Sigmoid colon (tissue), 4 donors: ENCODE data around the gene STEAP4.

Experiments used
- POLR2A ChIP-seq, 2 donors: fragments of 450-650 bp; IDR thresholded peaks; one replicate each; pipeline ENCODE4 v1.6.1; 2016; ENCODE audit warnings: antibody characterized with exemption in 2 of 2, mild to moderate bottlenecking in 2 of 2, moderate library complexity in 2 of 2
- POLR2AphosphoS5 ChIP-seq, 4 donors: sonication (generic); formaldehyde crosslinking; IDR thresholded peaks; one replicate each; pipeline ENCODE4 v1.6.1; 2017; ENCODE audit warnings: antibody characterized with exemption in 4 of 4
- TF ChIP-seq, protein P1 (sequence below), 4 experiments: fragments of 450-650 bp in 3 of 4; fragments of 200-600 bp in 1 of 4; IDR thresholded peaks; one replicate each; pipeline ENCODE4 v1.5.1; 2016 to 2019; ENCODE audit warnings: antibody characterized with exemption in 4 of 4, mild to moderate bottlenecking in 3 of 4, moderate library complexity in 2 of 4

DNA sequence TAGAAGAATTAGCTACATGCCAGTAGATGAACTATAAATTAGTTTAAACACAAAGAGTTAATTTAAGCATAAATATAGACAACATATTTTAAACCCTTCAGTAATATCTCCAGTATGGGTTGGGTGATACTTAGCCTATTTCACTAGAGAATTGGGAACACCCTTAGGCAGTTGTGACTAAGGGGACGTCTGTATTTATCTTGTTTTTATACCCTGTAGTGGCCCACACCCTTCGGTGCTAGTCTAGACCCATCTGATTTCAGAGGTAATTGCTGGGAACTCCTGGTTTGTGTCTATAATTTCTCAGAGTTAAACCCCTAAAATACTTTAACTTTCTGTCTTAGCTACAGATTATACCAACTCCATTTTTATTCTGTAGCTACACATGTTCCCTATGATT lies 11.5 kb upstream of the STEAP4 start:
- TF ChIP-seq, protein P1, sequence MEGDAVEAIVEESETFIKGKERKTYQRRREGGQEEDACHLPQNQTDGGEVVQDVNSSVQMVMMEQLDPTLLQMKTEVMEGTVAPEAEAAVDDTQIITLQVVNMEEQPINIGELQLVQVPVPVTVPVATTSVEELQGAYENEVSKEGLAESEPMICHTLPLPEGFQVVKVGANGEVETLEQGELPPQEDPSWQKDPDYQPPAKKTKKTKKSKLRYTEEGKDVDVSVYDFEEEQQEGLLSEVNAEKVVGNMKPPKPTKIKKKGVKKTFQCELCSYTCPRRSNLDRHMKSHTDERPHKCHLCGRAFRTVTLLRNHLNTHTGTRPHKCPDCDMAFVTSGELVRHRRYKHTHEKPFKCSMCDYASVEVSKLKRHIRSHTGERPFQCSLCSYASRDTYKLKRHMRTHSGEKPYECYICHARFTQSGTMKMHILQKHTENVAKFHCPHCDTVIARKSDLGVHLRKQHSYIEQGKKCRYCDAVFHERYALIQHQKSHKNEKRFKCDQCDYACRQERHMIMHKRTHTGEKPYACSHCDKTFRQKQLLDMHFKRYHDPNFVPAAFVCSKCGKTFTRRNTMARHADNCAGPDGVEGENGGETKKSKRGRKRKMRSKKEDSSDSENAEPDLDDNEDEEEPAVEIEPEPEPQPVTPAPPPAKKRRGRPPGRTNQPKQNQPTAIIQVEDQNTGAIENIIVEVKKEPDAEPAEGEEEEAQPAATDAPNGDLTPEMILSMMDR (IDR thresholded peaks at IDR 0.05): no peak
- TF ChIP-seq POLR2A (IDR thresholded peaks at IDR 0.05) (no peak), POLR2AphosphoS5 (IDR thresholded peaks at IDR 0.05) (no peak)
